Measurements from ENCODE around the gene TBC1D23. TPM values are rescaled to one million over a fixed set of nuclear protein-coding genes. Genes with fewer than 3 reads are reported as not detected.

The TBC1D23 gene
- total RNA-seq, 1 experiment from 2014 or later, result 37.9 TPM

GRCh38 chr3:100338911-100339310, 78.1 kb downstream of the TBC1D23 start:
- H3K4me2 ChIP-seq (ENCODE audit: low read length), result no peak overlapping the region
- H3K79me2 ChIP-seq (ENCODE audit: low read length), result peaks cover 17% of the 10 kb centered on the region
- no peaks in the 10 kb centered on the region for H4K20me1 ChIP-seq (ENCODE audit: low read length)
- H3K27ac ChIP-seq (ENCODE audit: low read length), result no peak overlapping the region
- no peak for TF ChIP-seq EZH2 (IDR thresholded peaks at IDR 0.05; ENCODE audit: low read length, unreplicated experiment)
- no peak for TF ChIP-seq EZH2phosphoT487 (IDR thresholded peaks at IDR 0.05; ENCODE audit: borderline replicate concordance, low read length)
- TF ChIP-seq CTCF (conservative IDR thresholded peaks at IDR 0.05; ENCODE audit: low read depth, low read length), result no peak
- no peaks in the 10 kb centered on the region for H3F3A ChIP-seq (ENCODE audit: low read length, unreplicated experiment)
- BruUV-seq (replicated peaks), result no TSS peak
- no peaks in the 10 kb centered on the region for H3K27me3 ChIP-seq (ENCODE audit: low read length)
- H3K9me2 ChIP-seq (replicated peaks; ENCODE audit: low read length), result no peaks in the 10 kb centered on the region
- peaks cover 15% of the 10 kb centered on the region for H3K4me1 ChIP-seq (ENCODE audit: insufficient read depth, low read length)
- H3K36me3 ChIP-seq (ENCODE audit: low read depth, low read length), result peaks cover 43% of the 10 kb centered on the region
- no peaks in the 10 kb centered on the region for H3K9me3 ChIP-seq (ENCODE audit: low read length)
- POLR2A ChIA-PET (ENCODE audit: unreplicated experiment), result no interaction called here
- CTCF ChIA-PET, result no interaction called here
- no peak overlapping the region for H2AFZ ChIP-seq (ENCODE audit: low read length)
- H3K4me3 ChIP-seq (ENCODE audit: low read length), result no peak overlapping the region
- intact Hi-C loops (cut with micrococcal nuclease), result no loop called here
- H3K9ac ChIP-seq (ENCODE audit: low read length), result no peak overlapping the region
- ATAC-seq, result no peak
- DNase-seq, result no peak

DNA sequence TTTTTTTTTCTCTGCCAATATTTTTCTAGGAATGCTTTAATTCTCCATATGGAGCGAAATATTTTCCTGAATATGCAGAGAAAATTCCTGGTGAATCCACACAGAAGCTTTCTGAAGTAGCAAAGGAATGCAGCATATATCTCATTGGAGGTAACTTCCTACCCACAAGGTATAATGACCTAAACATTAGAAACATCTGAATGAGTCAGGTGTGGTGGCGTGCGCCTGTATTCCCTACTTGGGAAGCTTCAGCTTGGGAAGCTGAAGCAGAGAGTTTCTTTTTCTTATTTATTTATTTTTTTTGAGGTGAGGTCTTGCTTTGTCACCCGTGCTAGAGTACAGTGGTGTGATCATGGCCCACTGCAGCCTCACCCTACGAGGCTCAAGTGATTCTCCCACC, 79.0 kb downstream of the TBC1D23 start:
- no peaks in the 10 kb centered on the region for H3K9me2 ChIP-seq (replicated peaks; ENCODE audit: low read length)
- POLR2A ChIA-PET (ENCODE audit: unreplicated experiment), result interaction anchor here (0.6 kb wide), 1 partner anchor 75 kb away, joined by 7 read pairs; no protein-coding TSS in a partner anchor
- H3K36me3 ChIP-seq (ENCODE audit: low read depth, low read length), result peaks cover 46% of the 10 kb centered on the region

More for the DNA sequence above, 79.0 kb downstream of the TBC1D23 start:
- Histone ChIP-seq H3K4me1 (ENCODE audit: insufficient read depth, low read length) (peaks cover 11% of the 10 kb centered on the region), H4K20me1 (ENCODE audit: low read length) (no peaks in the 10 kb centered on the region), H2AFZ (ENCODE audit: low read length) (no peak overlapping the region), H3F3A (ENCODE audit: low read length, unreplicated experiment) (no peaks in the 10 kb centered on the region), H3K4me3 (ENCODE audit: low read length) (no peak overlapping the region), H3K27me3 (ENCODE audit: low read length) (no peaks in the 10 kb centered on the region), H3K79me2 (ENCODE audit: low read length) (peaks cover 17% of the 10 kb centered on the region), H3K4me2 (ENCODE audit: low read length) (no peak overlapping the region), H3K9ac (ENCODE audit: low read length) (no peak overlapping the region), H3K27ac (ENCODE audit: low read length) (no peak overlapping the region), H3K9me3 (ENCODE audit: low read length) (no peaks in the 10 kb centered on the region)
- BruUV-seq (replicated peaks), result no TSS peak
- ATAC-seq (no peak), DNase-seq (peak; percentile 13)
- intact Hi-C loops (cut with micrococcal nuclease), result no loop called here
- CTCF ChIA-PET, result no interaction called here
- TF ChIP-seq EZH2phosphoT487 (IDR thresholded peaks at IDR 0.05; ENCODE audit: borderline replicate concordance, low read length), result no peak
- no peak for TF ChIP-seq CTCF (conservative IDR thresholded peaks at IDR 0.05; ENCODE audit: low read depth, low read length)
- TF ChIP-seq EZH2 (IDR thresholded peaks at IDR 0.05; ENCODE audit: low read length, unreplicated experiment), result no peak
